Esophagus muscularis mucosa (tissue), 4 donors: ENCODE data around the gene ARHGAP21.

Source experiments
- CTCF ChIP-seq, 3 experiments: fragments of 200-600 bp in 2 of 3; fragments of 450-650 bp in 1 of 3; sonication (generic) in 2 of 3; IDR thresholded peaks; one replicate each; pipeline ENCODE4 v1.5.1; 2017 to 2019; ENCODE audit warnings: antibody characterized with exemption in 3 of 3, mild to moderate bottlenecking in 2 of 3, moderate library complexity in 1 of 3
- EP300 ChIP-seq: sonication (generic); formaldehyde crosslinking; IDR thresholded peaks from one replicate; pipeline ENCODE4 v1.6.1; 2017; ENCODE audit warnings: antibody characterized with exemption
- POLR2AphosphoS5 ChIP-seq, 2 donors: sonication (generic); formaldehyde crosslinking; IDR thresholded peaks; one replicate each; pipeline ENCODE4 v1.6.1; 2017; ENCODE audit warnings: antibody characterized with exemption in 2 of 2

- TF ChIP-seq CTCF (IDR thresholded peaks at IDR 0.05) (no peak), POLR2AphosphoS5 (IDR thresholded peaks at IDR 0.05) (no peak), EP300 (no peak)
Measured at GRCh38 chr10:24713086-24713485, 10.6 kb downstream of the ARHGAP21 start.
